Measurements from ENCODE around the gene TRDMT1.
A peak's percentile ranks its signal among the peaks of the same experiment; 100 is the strongest.

TRDMT1 gene

GRCh38 chr10:17209302-17209701 is 7.8 kb upstream of the TRDMT1 start:
- DNase-seq: no peak

- DNase-seq: no peak
Measured at GRCh38 chr10:17208476-17208875, 7.0 kb upstream of the TRDMT1 start.

DNA sequence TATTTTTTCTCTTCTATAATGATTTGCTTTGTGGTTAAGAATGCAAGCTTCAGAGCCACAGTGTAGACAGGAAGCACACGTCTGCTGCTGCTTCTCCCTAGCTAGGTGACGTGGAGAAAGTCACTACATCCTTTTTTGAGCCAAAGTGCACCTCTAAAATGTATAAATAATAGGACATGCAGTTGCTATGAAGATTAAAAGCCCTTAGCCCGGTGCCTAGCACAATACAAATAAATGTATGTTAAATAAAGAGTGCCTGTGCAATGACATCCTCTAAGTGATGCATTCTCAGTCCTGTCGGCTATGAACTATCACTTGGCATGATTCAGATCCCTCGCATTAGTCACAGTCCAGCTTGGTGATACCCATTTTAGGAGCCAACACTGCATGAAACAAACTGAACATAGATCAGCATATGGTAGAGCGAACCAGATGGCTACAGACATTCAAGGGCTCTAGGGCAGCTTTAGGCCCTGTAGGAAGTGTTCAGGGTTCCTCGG is 4.8 kb upstream of the TRDMT1 start:
- no peak for DNase-seq

- DNase-seq: no peak
Measured at GRCh38 chr10:17203416-17203815, 1.9 kb upstream of the TRDMT1 start.

GRCh38 chr10:17202999-17203398 is 1.5 kb upstream of the TRDMT1 start:
- DNase-seq: no peak

DNA sequence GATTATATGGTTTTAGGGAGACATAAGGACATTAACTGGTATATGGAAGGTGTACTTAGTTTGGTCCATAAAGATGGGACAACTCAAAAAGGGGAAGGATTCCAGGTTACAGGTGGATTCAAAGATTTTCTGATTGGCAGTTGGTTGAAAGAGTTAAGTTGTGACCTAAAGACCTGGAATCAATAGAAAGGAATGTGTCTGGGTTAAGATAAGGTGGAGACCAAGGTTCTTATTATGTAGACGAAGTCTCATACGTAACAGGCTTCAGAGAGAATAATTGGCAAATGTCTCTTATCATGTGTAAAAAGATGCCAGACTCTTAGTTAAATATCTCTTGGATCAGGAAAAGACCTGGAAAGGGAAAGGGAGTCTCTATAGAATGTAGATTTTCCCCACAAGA is 1.0 kb upstream of the TRDMT1 start:
- DNase-seq: no peak

DNA sequence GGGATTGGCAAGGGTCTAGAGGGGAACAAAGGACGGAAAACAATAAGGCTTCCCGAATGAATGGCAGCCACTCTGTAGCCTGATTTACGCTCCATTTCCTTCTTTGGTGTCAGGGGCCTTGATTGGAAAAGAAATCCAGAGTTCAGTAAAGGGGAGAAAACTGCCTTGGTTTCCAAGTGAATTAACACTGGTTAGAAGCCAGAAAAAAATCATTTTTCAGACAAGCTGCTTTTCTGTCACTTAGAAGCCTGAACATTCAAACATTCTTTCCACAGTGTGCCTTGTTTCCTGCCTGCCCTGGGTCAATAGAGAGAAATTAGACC is 283 bp upstream of the TRDMT1 start:
- DNase-seq: no peak

GRCh38 chr10:17200001-17200911 is 1.2 kb downstream of the TRDMT1 start:
- no peak for DNase-seq

GRCh38 chr10:17199351-17199804 is 2.1 kb downstream of the TRDMT1 start:
- no peak for DNase-seq

DNA sequence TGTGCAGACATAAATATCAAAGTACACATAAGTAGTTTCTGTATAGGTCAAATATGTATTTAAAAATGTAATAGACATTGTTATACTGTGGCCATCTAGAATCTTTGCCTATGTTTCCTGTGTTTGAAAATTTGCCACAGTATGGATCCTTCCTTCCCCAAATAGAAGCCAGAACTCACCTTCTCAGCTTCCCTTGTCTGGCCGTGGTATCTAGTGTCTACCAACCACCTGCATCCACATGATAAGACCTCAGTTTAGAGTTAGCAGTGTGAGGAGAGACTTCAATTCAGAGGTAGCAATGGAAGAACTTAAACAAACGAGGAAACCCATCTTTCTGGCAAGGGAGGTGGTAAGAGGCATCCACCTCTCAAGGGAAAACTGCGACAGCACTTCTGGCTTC is 4.9 kb downstream of the TRDMT1 start:
- DNase-seq: no peak

- DNase-seq: no peak
Measured at GRCh38 chr10:17196045-17196444, 5.4 kb downstream of the TRDMT1 start.

GRCh38 chr10:17195083-17195482 is 6.4 kb downstream of the TRDMT1 start:
- no peak for DNase-seq

GRCh38 chr10:17190602-17191001 is 10.9 kb downstream of the TRDMT1 start:
- no peak for DNase-seq

GRCh38 chr10:17188644-17189172 is 12.8 kb downstream of the TRDMT1 start:
- no peak for DNase-seq

- no peak for DNase-seq
Measured at GRCh38 chr10:17185873-17186272, 15.6 kb downstream of the TRDMT1 start.

DNA sequence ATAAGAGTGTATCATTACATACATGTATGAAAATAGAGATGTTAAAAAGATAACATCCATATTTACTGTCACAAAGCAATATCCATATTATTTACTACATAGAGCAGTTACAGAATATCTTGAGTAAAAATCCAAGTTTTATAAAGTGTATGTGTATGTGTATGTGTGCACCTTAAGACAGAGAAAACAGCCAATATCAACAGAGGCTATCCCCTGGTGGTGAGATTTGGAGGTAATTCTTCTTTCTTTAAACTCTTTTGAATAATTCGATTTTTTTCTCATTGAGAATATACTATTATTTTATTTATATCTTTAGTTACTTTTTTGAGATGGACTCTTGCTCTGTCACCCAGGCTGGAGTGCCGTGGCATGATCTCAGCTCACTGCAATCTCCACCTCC is 18.4 kb downstream of the TRDMT1 start:
- no peak for DNase-seq

DNA sequence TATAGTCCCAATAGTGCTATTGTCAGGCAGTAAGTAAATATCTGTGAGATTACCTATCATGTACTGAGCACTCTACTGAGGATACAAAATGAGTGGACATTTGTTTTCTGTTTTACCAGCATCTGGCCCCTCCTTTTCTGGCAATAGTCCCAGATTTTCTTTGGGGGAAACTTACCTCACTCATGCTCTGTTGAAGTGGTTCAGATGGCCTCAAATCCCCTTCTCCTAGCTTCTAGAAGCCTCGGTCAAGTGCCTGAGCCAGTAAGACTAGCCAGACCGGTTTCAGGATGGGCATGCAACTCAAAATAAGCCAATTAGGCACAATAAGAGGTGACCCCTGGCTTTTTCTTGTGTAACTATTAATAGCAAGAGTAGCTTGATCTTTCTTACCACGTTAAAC is 19.7 kb downstream of the TRDMT1 start:
- DNase-seq: peak; percentile 56

DNA sequence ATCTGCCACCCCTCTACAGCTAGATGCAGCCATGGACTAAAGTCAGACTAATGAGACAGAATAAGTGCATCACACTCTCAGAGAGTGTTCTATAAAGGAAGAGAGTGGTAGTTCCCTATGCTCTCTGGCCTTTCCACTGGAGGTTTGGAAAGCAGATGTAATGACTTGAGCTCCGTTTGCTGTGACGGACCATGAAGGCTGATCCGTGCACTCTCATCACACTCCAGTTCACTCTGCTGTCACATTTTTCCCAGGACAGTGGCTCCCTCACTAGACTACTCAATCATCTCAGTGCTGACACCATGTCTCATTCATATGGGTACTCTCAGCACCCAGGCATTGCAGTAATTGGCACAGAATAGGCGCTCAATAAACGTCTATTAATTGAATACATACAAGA is 20.4 kb downstream of the TRDMT1 start:
- DNase-seq: no peak

DNA sequence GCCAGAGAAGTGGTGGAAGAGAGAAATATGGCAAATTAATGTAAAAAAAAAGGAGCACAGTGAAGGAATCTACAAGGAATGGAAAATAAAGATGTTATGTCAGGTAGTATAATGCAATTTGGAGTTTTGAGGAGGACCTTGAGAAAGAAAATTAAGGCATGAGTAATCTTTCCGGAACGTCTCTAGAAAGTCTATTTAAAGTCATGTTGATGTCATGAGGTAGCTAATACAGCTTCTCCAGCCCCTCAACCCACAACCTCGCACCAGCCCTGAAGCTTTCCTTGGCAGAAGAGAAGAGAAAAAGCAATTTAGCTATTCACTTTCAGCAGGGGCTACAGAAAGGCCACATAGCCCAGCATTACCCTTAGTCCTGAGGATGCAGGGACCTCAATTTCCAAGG is 22.5 kb downstream of the TRDMT1 start:
- no peak for DNase-seq

GRCh38 chr10:17178006-17178405 is 23.5 kb downstream of the TRDMT1 start:
- DNase-seq: no peak

DNA sequence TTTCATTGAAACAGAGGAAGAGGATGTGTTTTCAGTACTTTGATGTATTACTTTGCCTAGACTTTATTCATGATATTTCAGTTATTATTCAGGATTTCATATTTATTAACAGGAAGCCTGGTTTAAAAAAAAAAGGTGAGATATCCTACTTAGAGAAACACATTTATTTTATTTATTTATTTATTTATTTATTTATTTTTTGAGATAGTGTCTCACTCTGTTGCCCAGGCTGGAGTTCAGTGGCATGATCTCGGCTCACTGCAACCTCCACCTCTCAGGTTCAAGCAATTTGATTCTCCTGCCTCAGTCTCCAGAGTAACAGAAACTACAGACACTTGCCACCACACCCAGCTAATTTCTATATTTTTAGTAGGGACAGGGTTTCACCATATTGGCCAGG is 24.5 kb downstream of the TRDMT1 start:
- no peak for DNase-seq

- DNase-seq: no peak
Measured at GRCh38 chr10:17176091-17176490, 25.4 kb downstream of the TRDMT1 start.

DNA sequence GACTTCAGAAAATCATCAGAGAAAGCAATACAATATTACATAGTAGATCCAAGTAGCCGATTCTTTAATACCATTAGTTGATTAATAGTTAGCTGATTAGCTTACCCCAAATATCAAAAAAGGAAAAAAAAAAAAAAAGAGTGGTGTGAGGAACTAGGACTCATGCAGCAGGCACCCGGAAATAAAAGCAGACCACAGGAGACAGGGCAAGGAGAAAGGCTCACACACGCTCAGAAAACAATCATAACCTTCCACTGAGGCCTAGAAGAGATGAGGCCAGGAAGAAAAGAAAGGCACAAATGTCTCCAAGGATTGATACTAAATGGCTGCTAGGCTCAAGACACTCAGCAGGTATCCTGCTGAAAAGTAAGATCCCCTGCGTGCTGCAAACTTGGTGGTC is 25.9 kb downstream of the TRDMT1 start:
- DNase-seq: no peak

DNA sequence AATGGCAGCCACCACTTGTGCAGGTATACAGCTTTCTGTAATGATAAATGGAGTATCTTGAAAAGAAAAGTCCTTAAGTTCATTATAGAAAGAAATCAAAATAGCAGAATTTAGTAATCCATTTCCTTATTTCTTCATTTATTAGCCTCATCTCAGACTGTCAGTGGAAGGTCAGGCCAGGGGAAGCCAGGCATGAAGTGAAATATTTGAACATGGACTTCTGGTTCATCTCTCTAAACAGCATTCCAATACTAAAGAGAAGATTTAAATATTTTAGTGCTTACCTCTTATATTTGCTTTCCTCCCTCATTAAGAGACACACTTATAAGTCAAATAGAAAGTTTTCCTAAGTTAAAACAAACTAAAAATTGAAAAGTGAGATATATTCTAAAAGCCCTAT is 26.8 kb downstream of the TRDMT1 start:
- no peak for DNase-seq
